Measurements from ENCODE around the gene ARID5B.

- TF ChIP-seq, protein P1, sequence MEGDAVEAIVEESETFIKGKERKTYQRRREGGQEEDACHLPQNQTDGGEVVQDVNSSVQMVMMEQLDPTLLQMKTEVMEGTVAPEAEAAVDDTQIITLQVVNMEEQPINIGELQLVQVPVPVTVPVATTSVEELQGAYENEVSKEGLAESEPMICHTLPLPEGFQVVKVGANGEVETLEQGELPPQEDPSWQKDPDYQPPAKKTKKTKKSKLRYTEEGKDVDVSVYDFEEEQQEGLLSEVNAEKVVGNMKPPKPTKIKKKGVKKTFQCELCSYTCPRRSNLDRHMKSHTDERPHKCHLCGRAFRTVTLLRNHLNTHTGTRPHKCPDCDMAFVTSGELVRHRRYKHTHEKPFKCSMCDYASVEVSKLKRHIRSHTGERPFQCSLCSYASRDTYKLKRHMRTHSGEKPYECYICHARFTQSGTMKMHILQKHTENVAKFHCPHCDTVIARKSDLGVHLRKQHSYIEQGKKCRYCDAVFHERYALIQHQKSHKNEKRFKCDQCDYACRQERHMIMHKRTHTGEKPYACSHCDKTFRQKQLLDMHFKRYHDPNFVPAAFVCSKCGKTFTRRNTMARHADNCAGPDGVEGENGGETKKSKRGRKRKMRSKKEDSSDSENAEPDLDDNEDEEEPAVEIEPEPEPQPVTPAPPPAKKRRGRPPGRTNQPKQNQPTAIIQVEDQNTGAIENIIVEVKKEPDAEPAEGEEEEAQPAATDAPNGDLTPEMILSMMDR (conservative IDR thresholded peaks at IDR 0.05; ENCODE audit: low read length): no peak
- no peak for TF ChIP-seq EZH2phosphoT487 (IDR thresholded peaks at IDR 0.05; ENCODE audit: borderline replicate concordance)
These were observed 154.7 kb downstream of the ARID5B start for GRCh38 chr10:62056219-62056618.
